ENCODE measurements around the gene DDX24. TPM values are rescaled to one million over a fixed set of nuclear protein-coding genes. Genes with fewer than 3 reads are reported as not detected.

DDX24 gene
- total RNA-seq, 2 experiments from 2014 or later: 81.5 to 172 TPM

DNA sequence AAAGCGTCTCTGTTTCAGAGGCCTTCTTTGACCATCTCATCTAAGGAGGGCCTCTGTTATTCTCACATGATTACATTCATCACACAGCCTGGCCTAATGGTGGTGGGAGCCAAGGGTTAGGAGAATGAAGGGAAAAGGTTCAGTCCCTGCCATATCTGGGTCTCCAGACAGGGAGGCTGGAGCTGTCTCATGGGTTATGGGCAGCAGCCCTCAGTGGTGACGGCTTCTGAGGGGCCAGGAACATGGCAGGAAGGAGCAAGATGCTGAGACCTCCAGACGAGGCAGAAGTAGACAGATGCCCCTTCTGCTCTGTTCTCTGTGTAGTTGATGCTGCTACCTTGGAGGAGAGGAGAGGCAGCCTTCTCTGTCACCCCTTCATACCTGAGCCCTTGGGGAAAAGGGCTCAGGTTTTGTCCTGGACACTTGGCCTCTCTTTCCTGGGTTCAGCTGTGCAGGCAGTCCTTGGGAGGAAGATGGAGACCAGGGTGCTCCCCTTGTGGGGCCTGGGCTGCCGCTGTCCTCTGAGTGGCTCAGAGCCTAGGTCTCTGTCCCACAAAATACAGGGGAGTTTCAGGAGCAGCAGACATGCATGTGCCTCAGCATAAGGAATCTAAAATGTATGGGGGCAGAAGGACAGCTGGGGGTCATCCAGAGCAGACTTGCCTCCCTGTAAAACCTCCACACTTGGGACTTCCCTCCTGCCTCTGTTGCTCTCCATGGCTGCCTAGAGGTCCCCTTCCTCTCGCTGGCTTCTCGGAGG is 44.8 kb upstream of the DDX24 start:
- intact Hi-C loops (cut with micrococcal nuclease; ENCODE audit: unreplicated experiment): loop anchor here (5.0 kb wide), 1 partner anchor 44 kb away; the partner anchor contains the start of genes DDX24 and IFI27L1
- POLR2A ChIA-PET: no interaction called here
- BruUV-seq (replicated peaks): no TSS peak

DNA sequence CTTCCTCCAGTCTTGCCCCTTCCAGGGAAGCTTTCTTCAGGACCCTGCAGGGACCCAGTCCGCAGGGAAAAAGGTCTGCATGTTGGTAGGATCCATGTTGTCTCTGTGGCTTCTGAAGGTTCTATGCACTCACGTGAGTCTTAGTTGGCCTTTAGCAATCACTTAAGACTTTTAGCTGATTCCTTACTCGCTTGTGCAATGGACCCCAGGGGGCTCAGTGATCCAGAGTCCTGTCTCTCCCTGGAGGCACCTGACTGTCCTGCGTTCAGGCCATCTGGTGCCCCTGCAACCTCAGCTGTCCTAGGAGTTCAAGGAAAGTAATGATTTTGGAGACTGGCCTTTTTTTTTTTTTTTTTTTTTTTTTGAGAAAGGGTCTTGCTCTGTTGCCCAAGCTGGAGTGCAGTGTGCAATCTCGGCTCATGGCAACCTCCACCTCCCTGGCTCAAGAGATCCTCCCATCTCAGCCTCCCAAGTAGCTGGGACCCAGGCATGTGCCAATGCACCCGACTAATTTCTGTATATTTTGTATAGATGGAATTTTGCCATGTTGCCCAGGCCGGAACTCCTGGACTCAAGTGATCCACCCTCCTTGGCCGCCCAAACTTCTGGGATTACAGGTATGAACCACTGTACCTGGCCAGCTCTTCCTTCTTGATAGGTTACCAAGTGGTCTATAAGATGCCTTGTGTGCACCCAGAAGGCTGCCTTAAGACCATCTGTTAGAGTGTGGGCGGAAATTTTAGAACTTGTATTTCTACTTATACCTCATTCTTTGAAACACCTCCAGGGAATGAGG is 43.8 kb upstream of the DDX24 start:
- Histone ChIP-seq H3K36me3 (ENCODE audit: insufficient read depth, low read length) (no peaks in the 10 kb centered on the region), H3K9me3 (ENCODE audit: low read length) (no peaks in the 10 kb centered on the region), H2AFZ (ENCODE audit: low read length) (no peak overlapping the region), H3K79me2 (ENCODE audit: insufficient read depth, low read depth, low read length) (no peaks in the 10 kb centered on the region), H3K4me1 (ENCODE audit: insufficient read depth, low read length, poor library complexity, severe bottlenecking) (peaks cover 6% of the 10 kb centered on the region), H3K4me2 (ENCODE audit: low read length) (no peak overlapping the region), H3K27ac (ENCODE audit: low read depth, low read length, poor library complexity, severe bottlenecking) (no peak overlapping the region), H3K9me2 (ENCODE audit: insufficient read depth, low read length) (no peaks in the 10 kb centered on the region), H3K4me3 (ENCODE audit: low read depth, low read length, poor library complexity, severe bottlenecking) (no peak overlapping the region), H4K20me1 (ENCODE audit: insufficient read depth, low read length) (no peaks in the 10 kb centered on the region)
- intact Hi-C loops (cut with micrococcal nuclease; ENCODE audit: unreplicated experiment): loop anchor here (5.0 kb wide), 1 partner anchor 42 kb away; the partner anchor contains the start of genes DDX24 and IFI27L1
- ChIA-PET CTCF (ENCODE audit: unreplicated experiment) (no interaction called here), POLR2A (interaction anchor here (1.5 kb wide), 1 partner anchor 25 kb away, joined by 4 read pairs; no protein-coding TSS in a partner anchor)
- TF ChIP-seq, protein P1, sequence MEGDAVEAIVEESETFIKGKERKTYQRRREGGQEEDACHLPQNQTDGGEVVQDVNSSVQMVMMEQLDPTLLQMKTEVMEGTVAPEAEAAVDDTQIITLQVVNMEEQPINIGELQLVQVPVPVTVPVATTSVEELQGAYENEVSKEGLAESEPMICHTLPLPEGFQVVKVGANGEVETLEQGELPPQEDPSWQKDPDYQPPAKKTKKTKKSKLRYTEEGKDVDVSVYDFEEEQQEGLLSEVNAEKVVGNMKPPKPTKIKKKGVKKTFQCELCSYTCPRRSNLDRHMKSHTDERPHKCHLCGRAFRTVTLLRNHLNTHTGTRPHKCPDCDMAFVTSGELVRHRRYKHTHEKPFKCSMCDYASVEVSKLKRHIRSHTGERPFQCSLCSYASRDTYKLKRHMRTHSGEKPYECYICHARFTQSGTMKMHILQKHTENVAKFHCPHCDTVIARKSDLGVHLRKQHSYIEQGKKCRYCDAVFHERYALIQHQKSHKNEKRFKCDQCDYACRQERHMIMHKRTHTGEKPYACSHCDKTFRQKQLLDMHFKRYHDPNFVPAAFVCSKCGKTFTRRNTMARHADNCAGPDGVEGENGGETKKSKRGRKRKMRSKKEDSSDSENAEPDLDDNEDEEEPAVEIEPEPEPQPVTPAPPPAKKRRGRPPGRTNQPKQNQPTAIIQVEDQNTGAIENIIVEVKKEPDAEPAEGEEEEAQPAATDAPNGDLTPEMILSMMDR (conservative IDR thresholded peaks at IDR 0.05; ENCODE audit: low read length): no peak
- TF ChIP-seq EZH2phosphoT487 (IDR thresholded peaks at IDR 0.05; ENCODE audit: borderline replicate concordance, low read depth, low read length): no peak
- DNase-seq (ENCODE audit: low spot score): no peak
- no TSS peak for BruUV-seq (replicated peaks)

More for the DNA sequence above, 44.8 kb upstream of the DDX24 start:
- no peaks in the 10 kb centered on the region for H3K9me2 ChIP-seq (ENCODE audit: insufficient read depth, low read length)
- no peak overlapping the region for H3K27ac ChIP-seq (ENCODE audit: low read depth, low read length, poor library complexity, severe bottlenecking)
- no peaks in the 10 kb centered on the region for H3K36me3 ChIP-seq (ENCODE audit: insufficient read depth, low read length)
- CTCF ChIA-PET (ENCODE audit: unreplicated experiment): no interaction called here
- H4K20me1 ChIP-seq (ENCODE audit: insufficient read depth, low read length): no peaks in the 10 kb centered on the region
- peaks cover 14% of the 10 kb centered on the region for H3K4me1 ChIP-seq (ENCODE audit: insufficient read depth, low read length, poor library complexity, severe bottlenecking)
- DNase-seq (ENCODE audit: low spot score): no peak
- H3K9me3 ChIP-seq (ENCODE audit: low read length): no peaks in the 10 kb centered on the region
- TF ChIP-seq, protein P1 (conservative IDR thresholded peaks at IDR 0.05; ENCODE audit: low read length): no peak
- no peak for TF ChIP-seq EZH2phosphoT487 (IDR thresholded peaks at IDR 0.05; ENCODE audit: borderline replicate concordance, low read depth, low read length)
- H3K4me3 ChIP-seq (ENCODE audit: low read depth, low read length, poor library complexity, severe bottlenecking): no peak overlapping the region
- no peak overlapping the region for H2AFZ ChIP-seq (ENCODE audit: low read length)
- no peaks in the 10 kb centered on the region for H3K79me2 ChIP-seq (ENCODE audit: insufficient read depth, low read depth, low read length)
- no peak overlapping the region for H3K4me2 ChIP-seq (ENCODE audit: low read length)

Measured in OCI-LY7 (cell line).